HEK293T (cell line): Measurements from ENCODE around the gene ERBB2.

Experiments
- BHLHE40 ChIP-seq: fragments of 450-650 bp; IDR thresholded peaks from 2 replicates; pipeline ENCODE4 v1.6.1; 2016; ENCODE audit warnings: mild to moderate bottlenecking, moderate library complexity, borderline replicate concordance
- FOXM1 ChIP-seq: fragments of 450-650 bp; IDR thresholded peaks from 2 replicates; pipeline ENCODE4 v1.6.1; 2017; ENCODE audit warnings: mild to moderate bottlenecking, borderline replicate concordance
- HDGF ChIP-seq: fragments of 450-650 bp; IDR thresholded peaks from 2 replicates; pipeline ENCODE4 v1.6.1; 2017; ENCODE audit warnings: antibody characterized with exemption, borderline replicate concordance
- PKNOX1 ChIP-seq: fragments of 450-650 bp; IDR thresholded peaks from 2 replicates; pipeline ENCODE4 v1.6.1; 2016
- TARDBP ChIP-seq: fragments of 450-650 bp; IDR thresholded peaks from 2 replicates; pipeline ENCODE4 v1.6.1; 2016

- TF ChIP-seq FOXM1 (no peak), PKNOX1 (no peak), TARDBP (no peak), BHLHE40 (no peak), HDGF (no peak)
Measured at GRCh38 chr17:39702901-39703893, 3.3 kb downstream of the ERBB2 start.
